GM19438 (cell line): ENCODE measurements around the gene BDKRB2.

ENCODE experiments used
- ATAC-seq: cut with Tn5 transposase; IDR thresholded peaks from one replicate; pipeline ENCODE4 v1.9.1; 2021; ENCODE audit warnings: low read depth; ENCODE audit not compliant: unreplicated experiment

BDKRB2 gene

DNA sequence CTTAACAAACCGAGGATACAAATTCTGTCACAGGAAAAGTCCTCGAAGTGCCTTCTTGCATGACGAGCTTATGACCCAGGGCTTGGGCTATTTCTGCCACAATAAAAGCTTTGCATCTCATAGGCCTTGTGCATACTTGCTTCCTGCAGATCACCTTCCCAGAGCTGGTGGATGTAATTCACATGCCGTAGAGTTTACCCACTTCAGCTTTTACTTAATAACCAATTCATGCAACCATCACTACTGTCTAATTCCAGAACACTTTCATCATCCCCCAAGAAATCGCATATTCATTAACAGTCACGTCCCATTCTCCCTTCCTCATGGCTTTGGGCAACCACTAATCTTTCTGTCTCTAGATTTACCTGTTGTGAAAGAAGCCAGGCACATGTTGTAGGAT, 42.4 kb downstream of the BDKRB2 start:
- ATAC-seq, result no peak

DNA sequence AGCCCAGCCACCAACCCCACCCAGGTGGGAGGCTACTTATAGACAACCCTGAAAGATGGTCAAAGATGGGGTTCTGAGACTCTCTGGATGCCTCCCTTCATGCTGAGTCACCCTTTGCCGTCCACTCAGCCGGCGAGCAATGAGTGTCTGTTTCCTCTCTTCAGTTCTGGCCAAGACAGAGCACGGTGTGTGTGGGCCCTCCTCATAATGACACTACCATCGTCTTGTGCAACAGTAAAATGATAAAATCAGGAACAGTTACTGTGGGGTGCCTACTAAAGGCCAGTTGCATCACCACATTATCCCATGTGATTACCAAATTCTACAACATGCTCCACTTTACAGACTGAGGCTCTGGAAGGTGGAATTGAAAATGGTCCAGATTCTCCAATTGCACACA, 44.4 kb downstream of the BDKRB2 start:
- no peak for ATAC-seq

DNA sequence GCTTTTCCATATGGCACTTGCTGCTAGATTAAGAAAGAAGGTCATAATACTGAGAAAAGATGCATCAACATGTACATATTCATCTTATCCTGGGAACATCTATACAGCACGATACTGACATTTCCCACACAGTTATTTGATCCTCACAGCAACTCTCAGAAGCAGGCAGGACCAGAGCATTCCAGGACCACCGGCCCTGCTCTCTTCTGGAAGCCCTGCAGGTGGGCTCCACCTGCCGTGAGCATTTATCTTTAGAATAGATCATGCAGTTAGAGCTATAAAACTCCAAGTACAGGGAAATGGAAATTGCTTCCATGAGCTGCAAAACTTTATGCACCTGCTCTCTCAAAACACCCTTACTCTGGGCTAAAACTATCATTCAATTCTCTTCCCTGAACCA, 45.8 kb downstream of the BDKRB2 start:
- ATAC-seq, result no peak

- ATAC-seq, result no peak
Measured at GRCh38 chr14:96251656-96252155, 47.1 kb downstream of the BDKRB2 start.

DNA sequence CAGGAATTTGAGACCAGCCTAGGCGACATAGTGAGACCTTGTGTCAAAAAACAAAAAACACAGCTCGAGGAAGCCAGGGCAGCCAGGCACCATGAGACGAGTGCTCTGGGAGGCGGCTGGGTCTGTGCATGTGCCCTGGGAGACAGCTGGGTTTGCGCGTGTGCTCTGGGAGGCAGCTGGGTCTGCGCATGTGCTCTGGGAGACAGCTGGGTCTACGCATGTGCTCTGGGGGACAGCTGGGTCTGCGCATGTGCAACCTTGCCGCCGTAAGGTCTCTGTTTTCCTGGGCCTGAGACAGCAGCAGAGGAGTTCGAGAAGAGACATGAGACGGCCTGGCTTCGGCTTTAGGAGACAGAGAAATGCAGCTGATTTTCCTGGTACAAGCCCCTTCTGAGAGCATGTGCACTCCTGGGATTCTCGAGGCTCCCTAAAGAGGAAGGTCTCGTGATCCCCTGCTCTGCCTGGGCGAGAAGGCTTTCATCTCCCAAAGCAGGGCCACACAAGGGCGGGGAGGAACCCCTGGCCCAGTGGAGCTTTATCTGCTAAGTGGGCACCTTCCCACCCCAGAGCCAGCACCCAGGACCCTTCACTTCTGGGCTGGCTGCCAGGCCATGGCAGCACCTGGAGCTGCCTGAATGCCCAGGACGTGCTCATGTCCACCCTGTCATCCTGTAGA, 47.8 kb downstream of the BDKRB2 start:
- ATAC-seq, result no peak

- no peak for ATAC-seq
Measured at GRCh38 chr14:96252999-96253539, 48.4 kb downstream of the BDKRB2 start.

DNA sequence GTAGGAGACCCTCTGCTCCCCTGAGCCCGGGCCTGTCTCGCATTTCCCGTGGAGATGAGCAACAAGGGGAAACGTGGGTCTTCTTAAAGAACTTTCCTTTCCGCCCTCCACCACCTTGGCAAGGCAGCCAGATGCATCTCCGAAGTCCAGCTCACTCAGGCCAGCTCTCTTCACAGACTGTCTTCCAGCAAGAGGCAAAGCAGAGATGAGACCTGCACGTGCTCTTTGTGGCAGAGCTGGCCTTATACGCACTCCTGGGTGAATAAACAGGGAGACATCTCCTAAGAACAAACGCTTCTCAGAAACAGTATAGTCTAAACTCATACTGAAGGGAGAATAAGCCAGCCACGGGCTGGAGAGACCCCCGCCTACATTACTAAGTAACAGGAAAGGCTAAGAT, 50.0 kb downstream of the BDKRB2 start:
- ATAC-seq, result no peak

GRCh38 chr14:96255501-96256366, 51.1 kb downstream of the BDKRB2 start, which contains the start of gene BDKRB1:
BDKRB1 (plus strand) TSS chr14:96256210; CDS start chr14:96263683, 7,473 bp downstream.
- ATAC-seq, result no peak

GRCh38 chr14:96256407-96256806, 51.8 kb downstream of the BDKRB2 start:
- ATAC-seq, result no peak

GRCh38 chr14:96257056-96257455, 52.4 kb downstream of the BDKRB2 start:
- no peak for ATAC-seq

DNA sequence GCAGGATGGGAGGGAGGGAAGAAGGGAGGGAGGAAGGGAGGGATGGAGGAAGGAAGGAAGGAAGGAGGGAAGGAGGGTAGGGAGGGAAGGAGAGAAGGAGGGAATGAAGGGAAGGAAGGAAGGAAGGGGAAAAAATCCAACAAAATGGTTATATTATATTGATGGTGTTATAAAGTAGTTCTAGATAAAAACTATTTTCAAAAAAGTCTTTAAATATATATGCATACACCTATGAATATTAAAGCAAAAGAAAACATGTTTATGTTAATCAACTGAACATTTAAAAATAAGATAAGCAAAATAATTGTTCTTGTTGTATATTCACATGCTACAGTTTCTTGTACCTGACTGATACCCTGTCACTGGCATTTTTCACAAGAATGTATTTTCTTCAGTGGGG, 53.3 kb downstream of the BDKRB2 start:
- no peak for ATAC-seq

- no peak for ATAC-seq
Measured at GRCh38 chr14:96260341-96260821, 55.7 kb downstream of the BDKRB2 start.

- ATAC-seq, result no peak
Measured at GRCh38 chr14:96261053-96261452, 56.4 kb downstream of the BDKRB2 start.

DNA sequence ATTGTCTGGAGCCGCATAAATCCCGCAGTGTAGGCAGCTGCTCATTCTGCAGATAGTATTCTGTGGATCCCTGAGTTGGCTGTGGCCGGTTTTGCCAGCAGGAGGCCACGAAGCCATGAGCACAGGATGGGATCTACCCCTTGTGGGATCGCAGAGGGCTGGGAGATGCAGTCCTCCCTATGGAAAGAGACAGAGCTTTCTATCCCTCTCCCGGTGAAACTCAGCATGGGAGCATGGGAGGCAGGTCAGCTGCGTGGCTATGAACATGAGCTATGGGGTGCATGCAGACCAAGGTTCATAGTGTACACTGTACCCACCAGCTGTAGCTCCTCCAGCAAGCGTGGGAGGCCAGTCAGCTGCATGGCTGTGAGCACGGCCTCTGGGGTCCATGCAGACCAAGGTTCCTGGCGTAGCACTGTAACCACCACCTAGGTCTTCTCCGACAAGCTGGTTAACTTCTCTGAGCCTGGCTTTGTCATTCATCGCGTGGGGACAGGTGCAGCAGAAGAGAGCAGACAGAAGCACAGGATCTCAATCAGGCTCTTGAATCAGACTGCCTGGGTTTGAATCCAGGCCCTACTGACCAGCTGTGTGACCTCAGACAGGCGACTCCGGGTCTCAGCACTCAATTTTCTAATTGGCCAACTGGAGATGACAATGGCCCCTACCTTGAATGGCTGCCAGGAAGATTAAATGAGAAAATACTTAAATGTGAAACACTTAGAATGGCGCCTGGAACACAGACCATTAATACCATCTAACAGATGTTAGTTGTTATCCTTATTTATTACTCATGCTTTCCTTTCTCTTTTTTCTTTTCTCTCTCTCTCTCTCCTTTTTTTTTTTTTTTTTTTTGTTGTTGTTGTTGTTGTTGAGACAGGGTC, 57.4 kb downstream of the BDKRB2 start:
- no peak for ATAC-seq

- no peak for ATAC-seq
Measured at GRCh38 chr14:96263347-96264199, 58.9 kb downstream of the BDKRB2 start.

GRCh38 chr14:96264200-96264553, 59.5 kb downstream of the BDKRB2 start:
- no peak for ATAC-seq

- no peak for ATAC-seq
Measured at GRCh38 chr14:96264853-96265252, 60.2 kb downstream of the BDKRB2 start.

GRCh38 chr14:96265383-96266095, 60.9 kb downstream of the BDKRB2 start:
- no peak for ATAC-seq

- no peak for ATAC-seq
Measured at GRCh38 chr14:96267336-96267735, 62.7 kb downstream of the BDKRB2 start.
